ENCODE results near the gene TMEM187.

TMEM187 gene

DNA sequence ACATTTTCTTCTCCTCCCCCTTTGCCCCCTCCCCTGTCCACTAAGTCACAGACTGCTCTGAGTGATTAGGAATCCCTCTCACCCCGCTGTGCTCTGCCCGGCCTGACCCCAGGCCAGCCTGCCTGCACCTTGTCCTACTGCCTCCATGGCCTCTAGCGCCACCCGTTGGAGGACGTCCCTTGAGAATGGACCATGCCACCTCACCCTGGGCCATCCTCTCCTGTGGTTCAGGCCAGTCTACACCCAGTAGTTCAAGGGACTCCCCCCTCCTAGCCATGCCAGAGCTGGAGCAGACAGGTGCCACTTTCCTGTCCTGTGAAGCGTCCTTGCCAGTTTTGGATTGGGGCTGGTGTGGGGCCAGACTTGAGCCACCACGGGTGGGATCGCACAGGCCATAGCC lies 56.9 kb downstream of the TMEM187 start:
- TF ChIP-seq, protein P1, sequence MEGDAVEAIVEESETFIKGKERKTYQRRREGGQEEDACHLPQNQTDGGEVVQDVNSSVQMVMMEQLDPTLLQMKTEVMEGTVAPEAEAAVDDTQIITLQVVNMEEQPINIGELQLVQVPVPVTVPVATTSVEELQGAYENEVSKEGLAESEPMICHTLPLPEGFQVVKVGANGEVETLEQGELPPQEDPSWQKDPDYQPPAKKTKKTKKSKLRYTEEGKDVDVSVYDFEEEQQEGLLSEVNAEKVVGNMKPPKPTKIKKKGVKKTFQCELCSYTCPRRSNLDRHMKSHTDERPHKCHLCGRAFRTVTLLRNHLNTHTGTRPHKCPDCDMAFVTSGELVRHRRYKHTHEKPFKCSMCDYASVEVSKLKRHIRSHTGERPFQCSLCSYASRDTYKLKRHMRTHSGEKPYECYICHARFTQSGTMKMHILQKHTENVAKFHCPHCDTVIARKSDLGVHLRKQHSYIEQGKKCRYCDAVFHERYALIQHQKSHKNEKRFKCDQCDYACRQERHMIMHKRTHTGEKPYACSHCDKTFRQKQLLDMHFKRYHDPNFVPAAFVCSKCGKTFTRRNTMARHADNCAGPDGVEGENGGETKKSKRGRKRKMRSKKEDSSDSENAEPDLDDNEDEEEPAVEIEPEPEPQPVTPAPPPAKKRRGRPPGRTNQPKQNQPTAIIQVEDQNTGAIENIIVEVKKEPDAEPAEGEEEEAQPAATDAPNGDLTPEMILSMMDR (IDR thresholded peaks at IDR 0.05; ENCODE audit: borderline replicate concordance, insufficient read depth, low read depth, low read length), result no peak
- H3K4me3 ChIP-seq (ENCODE audit: low read depth, low read length), result no peak overlapping the region

DNA sequence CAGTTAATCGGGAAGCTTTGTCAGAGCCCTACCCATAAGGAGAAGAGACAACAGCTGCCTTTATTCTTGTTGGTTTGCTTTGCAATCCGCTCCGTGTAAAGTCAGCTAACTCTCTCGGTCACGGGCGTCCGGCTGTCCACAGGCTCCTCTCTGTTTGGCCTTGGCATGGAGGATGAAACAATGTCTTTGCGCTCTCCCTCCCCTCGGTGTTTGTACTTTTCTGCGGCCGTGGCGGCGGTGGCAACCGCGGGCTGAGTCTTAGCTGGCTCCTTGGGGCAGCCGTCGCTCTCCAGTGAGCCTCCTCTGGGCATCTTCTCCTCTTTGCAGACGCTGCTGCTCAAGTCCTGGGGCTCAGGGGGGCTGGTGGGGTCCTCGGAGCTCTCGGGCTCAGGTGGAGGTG lies 57.7 kb downstream of the TMEM187 start:
- no peak overlapping the region for H3K4me3 ChIP-seq (ENCODE audit: low read depth, low read length)
- TF ChIP-seq, protein P1 (IDR thresholded peaks at IDR 0.05; ENCODE audit: borderline replicate concordance, insufficient read depth, low read depth, low read length), result no peak

DNA sequence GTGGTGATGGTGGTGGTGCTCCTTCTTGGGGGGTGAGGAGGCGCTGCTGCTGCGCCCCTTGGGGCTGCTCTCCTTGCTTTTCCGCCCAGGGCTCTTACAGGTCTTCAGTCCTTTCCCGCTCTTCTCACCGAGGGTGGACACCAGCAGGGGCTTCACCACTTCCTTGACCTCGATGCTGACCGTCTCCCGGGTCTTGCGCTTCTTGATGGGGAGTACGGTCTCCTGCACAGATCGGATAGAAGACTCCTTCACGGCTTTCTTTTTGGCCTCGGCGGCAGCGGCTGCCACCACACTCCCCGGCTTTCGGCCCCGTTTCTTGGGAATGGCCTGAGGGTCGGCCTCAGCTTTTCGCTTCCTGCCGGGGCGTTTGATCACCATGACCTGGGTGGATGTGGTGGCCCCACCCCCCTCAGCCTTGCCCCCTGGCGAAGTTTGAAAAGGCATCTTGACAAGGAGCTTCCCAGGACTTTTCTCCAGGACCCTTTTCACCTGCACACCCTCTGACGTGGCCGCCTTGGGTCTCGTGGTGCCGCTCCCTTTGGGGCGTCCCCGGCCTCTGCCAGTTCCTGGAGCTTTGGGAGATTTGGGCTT lies 58.3 kb downstream of the TMEM187 start:
- TF ChIP-seq, protein P1 (IDR thresholded peaks at IDR 0.05; ENCODE audit: borderline replicate concordance, insufficient read depth, low read depth, low read length), result no peak

DNA sequence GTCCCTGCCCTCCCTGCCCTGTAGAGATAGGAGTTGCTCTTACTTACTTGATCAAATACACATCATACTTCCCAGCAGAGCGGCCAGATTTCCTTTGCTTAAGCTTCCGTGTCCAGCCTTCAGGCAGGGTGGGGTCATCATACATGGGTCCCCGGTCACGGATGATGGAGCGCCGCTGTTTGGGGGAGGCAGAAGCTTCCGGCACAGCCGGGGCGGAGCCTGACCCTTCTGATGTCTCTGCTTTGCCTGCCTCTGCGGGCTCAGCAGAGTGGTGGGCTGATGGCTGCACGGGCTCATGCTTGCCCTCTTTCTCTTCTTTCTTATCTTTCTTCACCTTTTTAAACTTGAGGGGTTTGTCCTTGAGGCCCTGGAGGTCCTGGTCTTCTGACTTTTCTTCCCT lies 59.6 kb downstream of the TMEM187 start:
- TF ChIP-seq, protein P1 (IDR thresholded peaks at IDR 0.05; ENCODE audit: borderline replicate concordance, insufficient read depth, low read depth, low read length), result no peak
- no peak overlapping the region for H3K4me3 ChIP-seq (ENCODE audit: low read depth, low read length)

More for the DNA sequence above, 58.3 kb downstream of the TMEM187 start:
- no peak overlapping the region for H3K4me3 ChIP-seq (ENCODE audit: low read depth, low read length)

DNA sequence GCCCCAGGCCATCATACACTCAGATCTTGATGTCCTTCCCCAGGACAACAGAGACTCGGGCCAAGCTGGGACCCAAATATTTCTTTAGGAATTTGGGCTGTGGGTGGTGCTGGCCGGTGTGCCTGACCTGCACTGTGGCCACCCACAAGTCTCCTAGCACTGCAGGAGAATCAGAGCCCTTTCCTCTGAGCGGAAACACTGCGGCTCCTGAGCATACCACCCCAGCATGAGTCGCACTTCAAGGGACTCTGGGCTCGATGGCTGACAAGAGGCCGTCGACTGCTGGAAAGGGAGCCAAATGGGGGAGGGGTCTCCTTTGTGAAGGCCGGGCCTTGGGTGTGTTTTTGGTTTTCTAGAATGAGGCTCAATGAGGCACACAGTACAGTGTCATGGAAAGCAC lies 60.1 kb downstream of the TMEM187 start:
- no peak overlapping the region for H3K4me3 ChIP-seq (ENCODE audit: low read depth, low read length)
- TF ChIP-seq, protein P1 (IDR thresholded peaks at IDR 0.05; ENCODE audit: borderline replicate concordance, insufficient read depth, low read depth, low read length), result no peak

All from GM12875 (cell line).